ENCODE data around the gene ACBD3.

- no peak for TF ChIP-seq EZH2 (IDR thresholded peaks at IDR 0.05; ENCODE audit: borderline replicate concordance, low read depth, low read length, severe bottlenecking)
- TF ChIP-seq CTCF (IDR thresholded peaks at IDR 0.05; ENCODE audit: borderline replicate concordance, extremely low read depth, low read length, poor library complexity, severe bottlenecking): no peak
Measured at GRCh38 chr1:226164154-226164553, 22.4 kb downstream of the ACBD3 start.
